ENCODE measurements around the gene TOX2.

- no peak for TF ChIP-seq REST (IDR thresholded peaks at IDR 0.05; ENCODE audit: insufficient read depth in 1 of 2, low read depth in 2 of 2, low read length in 1 of 2)
- TF ChIP-seq CTCF (IDR thresholded peaks at IDR 0.05), result no peak
Measured at GRCh38 chr20:43900121-43900466, 14.6 kb upstream of the TOX2 start.

Data from Panc1 (cell line).